IPS DF 4.7 (cell line): ENCODE data around the gene ERMARD.
"Not testable (repeated sequence)": the region's sequence is repeated elsewhere in the genome, so short reads cannot be mapped to it uniquely, and the experiment has no call there.

Source experiments
- DNase-seq: peaks from one replicate; pipeline ENCODE4 v3.0.0-alpha.2; 2013; ENCODE audit warnings: low spot score; ENCODE audit errors: extremely low read depth

ERMARD gene

DNA sequence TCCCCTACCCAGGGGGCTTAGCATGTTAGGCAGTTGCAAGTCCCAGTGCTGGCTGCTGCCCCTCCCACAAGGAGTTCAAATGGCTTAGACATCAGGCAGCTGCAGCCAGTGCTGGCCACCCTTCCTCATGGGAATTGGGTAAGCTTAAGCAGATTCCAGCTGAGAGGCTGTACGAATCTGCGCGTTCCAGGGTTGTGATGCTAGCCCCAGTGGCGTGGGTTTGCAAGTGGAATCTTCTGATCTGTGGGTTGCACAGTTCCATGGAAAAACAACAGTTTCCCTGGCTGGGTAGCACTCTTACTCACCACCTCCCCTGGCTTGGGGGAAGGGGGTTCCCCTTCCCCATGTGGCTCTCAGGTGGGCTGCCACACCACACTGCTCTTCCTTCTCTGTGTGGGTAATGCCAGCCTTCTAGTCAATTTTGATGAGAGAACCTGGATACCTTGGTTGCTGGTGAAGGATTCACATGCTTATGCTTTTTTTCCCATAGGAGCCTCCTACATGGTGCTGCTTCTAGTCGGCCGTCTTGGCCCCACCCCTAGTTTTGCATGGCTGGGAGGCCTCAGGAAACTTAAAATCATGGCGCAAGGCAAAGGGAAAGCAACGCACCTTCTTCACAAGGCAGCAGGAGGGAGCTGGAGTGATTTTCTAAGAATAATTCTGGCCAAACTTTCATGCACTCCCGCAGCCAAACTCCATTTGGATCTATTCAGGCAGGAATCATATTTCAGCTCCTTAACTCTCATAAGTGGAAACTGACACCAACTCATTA is 13.0 kb upstream of the ERMARD start:
- no peak for DNase-seq

DNA sequence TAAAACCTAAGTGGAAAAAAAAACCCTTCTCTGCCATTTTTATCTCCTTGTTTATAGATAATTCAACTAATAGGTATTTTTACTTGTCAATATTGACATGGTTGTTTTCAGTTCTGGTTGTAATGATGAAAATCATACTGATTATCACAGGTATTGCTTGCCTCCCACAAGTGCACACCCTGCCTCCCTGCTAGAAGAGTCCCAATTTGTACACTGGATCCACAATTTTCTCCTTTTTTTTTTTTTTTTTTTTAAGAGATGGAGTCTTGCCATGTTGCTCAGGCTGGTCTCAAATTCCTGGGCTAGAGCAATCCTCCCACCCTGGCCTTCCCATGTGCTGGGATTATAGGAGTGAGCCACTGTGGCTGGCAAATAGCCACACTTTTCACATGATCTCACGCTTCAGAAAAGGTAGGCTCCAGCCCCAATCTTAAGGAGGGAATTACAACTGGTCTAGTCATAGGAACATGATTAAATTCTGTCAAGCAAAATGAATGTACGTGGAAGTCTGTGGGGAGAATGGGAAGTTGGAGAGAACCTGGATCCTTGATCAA is 12.4 kb upstream of the ERMARD start:
- DNase-seq, result no peak

DNA sequence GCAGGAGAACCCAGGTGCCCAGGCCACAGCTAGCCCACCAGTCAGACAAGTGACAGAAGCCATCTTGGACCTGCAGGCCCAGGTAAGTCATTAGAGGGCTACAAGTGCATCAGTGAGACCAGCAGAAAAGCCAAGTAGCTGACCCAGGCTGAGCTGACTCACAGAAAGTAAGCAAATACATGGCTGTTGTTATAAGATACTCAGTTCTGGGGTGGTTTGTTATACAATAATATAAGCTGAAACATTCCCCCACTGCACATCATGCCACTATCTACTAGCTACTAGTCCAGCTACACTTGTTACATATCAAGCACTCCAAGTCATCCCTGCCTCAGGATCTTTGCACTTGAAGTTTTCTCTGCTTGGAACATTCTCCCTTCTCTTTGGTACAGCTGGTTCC is 10.1 kb upstream of the ERMARD start:
- DNase-seq, result no peak

DNA sequence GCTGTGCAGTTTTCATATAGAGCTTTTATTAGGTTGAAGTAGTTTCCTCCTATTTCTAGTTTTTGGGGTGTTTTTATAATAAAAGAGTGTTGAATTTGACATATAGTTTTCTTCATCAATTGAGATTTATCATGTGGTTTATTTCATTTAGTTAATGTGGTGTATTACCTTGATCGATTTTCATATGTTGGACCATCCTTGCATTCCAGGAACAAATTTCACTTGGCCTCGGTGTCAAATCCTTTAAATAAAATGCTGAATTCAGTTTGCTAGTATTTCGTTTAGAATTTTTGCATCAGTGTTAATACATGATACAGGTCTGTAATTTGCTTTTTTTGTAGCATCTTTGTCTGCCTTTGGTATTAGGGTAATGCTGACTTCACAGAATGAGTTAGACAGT is 6.0 kb upstream of the ERMARD start:
- no peak for DNase-seq

DNA sequence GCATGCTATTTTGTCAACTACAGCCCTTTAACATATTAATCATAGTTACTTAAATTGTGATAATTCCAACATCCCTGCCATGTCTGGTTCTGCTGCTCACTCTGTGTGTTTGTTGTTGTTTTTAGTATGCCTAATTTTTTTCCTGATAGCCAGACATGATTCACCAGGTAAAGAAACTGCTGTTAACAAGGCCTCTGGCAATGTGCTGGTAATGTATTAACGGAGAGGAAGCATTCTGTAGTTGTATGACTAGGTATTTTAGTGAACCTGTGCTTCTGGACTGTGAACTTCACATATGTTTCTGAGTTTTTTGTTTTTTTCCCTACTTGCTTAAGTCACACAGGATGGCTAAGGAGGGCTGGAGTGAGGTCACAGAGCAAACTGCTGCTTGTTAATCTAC is 4.9 kb upstream of the ERMARD start:
- DNase-seq, result no peak

DNA sequence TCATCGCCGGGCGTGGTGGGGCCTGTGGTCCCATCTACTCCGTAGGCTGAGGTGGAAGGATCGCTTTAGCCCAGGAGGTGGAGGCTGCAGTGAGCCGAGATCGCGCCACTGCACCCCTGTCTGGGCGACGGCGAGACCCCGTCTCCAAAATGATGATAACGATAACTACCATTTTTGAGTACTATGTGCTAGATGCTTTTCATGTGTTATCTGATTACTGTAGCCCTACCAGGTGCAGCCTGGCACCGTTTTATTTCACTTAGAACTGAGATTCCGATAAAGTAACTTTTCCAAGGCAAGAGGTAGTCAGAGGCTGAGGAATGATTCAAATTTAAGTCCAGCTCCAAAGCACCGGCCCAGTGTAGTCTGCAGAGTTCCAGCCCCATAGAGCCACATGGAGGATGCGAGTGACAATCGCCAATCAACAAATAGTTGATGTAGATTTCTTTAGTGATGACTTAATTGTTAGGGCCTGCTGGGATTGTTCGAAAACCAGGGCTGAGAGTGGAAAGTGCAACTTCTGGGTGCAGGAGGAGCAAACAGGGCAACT is 727 bp downstream of the ERMARD start:
- no peak for DNase-seq

- no peak for DNase-seq
These were observed 3.7 kb downstream of the ERMARD start for GRCh38 chr6:169755162-169755561.

- DNase-seq, result no peak
These were observed 11.9 kb downstream of the ERMARD start for GRCh38 chr6:169763308-169763707.

- no peak for DNase-seq
These were observed 12.5 kb downstream of the ERMARD start for GRCh38 chr6:169763881-169764280.

GRCh38 chr6:169765789-169766188 is 14.4 kb downstream of the ERMARD start:
- DNase-seq, result not testable (repeated sequence)

GRCh38 chr6:169766232-169766631 is 14.8 kb downstream of the ERMARD start:
- DNase-seq, result no peak

DNA sequence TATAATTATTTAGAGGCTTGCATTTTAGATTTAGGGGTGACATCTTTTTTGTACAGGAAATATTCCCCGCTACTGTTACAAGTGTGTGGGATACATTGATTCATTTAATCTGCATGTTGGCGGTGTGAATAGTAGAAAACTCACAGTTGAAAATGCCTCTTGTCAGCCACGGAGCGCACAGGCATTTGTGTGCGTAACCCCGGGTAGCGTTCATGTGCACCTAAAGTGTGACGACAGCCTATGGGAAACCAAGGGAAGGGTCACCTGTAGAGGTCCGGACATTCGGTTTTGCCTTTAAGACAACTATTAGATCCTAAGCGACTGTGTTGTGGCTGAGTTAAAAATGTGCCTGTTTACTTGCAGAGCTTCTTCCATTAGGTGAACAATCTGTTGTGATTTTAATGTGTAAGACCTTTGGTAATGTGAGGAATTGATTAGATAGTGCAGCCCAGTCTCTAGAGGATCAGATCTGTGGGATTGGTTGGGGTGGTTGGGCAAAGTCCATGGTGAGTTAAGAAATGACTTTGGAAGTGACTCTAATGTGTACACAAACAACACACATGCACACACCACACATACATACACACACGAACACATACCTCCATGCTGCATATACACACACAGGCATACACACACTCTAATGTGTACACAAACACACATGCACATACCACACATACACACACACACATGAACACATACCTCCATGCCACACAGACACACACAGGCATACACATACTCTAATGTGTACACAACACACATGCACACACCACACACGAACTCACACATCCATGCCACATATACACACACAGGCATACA is 15.7 kb downstream of the ERMARD start:
- DNase-seq, result no peak

DNA sequence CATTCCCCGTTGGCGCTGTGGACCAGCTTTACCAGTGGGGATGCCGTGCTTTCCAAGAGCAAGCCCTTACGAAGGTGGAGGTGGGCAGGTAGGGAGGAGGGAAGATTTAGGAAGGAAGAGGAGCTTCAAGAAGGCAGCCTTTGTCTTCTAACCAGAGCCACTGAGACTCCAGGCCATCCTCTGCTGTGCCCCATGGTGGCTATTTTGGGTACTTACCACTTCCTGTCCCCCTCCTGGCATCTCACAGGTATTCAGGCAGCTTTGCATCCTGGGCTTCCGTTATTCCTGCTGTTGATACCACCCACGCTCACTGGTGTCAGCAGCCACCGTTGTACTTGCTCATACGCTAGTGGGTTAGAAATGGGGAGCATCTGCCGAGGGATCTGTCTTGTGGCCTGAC is 22.9 kb downstream of the ERMARD start:
- DNase-seq, result no peak

DNA sequence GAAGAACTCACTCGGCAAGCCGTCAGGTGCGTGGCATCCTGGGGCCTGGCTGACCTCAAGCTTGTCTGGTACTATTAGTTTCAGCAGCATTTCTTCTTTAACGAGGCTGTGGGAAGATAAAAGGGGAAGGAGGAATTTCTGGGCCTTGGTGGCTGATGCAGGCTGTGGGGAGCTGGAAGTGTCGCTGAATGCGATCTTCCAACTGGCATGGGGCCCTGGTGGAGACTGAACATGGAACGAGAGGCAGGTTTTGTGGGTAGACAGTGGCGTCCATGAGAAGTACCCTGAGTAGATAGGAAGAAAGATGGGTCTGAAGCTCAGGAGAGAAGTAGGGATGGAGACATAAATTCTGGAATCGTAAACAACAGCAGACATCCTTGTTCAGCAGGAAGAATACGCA is 23.9 kb downstream of the ERMARD start:
- no peak for DNase-seq

DNA sequence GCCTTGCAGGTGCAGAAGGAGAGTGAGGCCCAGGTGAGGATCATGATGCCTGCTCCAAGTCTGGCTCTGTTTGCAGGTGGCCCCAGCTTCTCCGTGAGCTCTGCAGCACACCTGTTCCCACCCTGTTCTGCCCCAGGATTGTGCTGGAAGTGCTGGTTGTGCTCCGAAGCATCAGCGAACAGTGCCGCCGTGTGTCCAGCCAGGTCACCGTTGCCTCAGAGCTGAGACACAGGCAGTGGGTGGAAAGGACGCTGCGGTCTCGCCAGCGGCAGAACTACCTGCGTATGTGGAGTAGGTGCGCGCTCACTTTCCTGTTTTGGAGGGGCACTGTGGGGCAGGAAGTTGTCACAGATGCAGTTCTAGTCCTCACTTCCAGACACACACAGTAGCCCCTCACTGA is 25.0 kb downstream of the ERMARD start:
- no peak for DNase-seq

GRCh38 chr6:169777896-169778295 is 26.5 kb downstream of the ERMARD start:
- no peak for DNase-seq

DNA sequence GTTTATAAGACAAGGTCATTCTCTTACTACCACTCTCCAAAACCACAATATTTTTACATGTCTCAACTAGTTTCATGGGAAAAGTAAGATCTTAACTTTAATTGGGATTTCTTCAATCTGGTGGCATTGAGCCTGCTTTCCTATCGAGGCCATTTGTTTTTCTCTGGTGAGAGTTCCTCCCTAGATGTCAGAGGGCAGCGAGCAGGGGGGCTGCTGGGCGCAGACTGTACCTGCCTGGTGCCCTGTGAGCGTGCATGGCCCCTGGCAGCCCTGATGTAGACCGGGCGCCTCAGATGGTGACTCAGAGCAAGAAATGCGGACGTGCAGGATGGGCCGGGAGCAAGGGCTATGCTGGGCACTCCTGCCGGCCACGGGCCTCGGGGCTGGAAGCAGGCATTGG is 27.2 kb downstream of the ERMARD start:
- DNase-seq, result no peak

- DNase-seq, result no peak
These were observed 27.8 kb downstream of the ERMARD start for GRCh38 chr6:169779092-169779815.

- DNase-seq, result no peak
These were observed 28.5 kb downstream of the ERMARD start for GRCh38 chr6:169779896-169780295.

DNA sequence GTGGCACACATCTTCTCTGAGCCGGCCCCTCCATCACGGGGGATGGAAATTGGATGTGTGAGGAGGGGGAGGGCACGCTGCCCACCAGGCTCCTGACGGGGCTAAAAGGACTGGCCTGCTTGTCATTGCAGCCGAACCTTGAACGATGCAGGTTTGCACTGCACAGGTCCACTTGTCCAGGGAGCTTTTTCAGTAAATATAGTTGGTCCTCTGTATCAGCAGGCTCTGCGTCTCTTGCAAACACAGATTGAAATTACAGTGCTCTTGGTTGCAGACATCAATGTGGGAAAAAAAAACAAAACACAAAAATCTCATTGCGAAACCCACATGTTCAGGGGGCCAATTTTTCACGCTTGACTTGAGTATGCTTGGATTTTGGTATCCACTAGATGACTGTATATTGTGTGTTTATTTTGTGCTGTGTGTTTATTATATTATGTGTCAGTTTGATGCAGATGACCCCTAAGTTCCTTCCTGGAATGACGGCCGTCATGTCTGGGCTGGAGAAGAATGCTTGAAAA is 29.2 kb downstream of the ERMARD start:
- DNase-seq, result no peak

- DNase-seq, result no peak
These were observed 31.5 kb downstream of the ERMARD start for GRCh38 chr6:169782966-169783365.
